Skeletal muscle tissue (tissue), 4 donors: ENCODE data around the gene ALPK3. TPM values are rescaled to one million over a fixed set of nuclear protein-coding genes. Genes with fewer than 3 reads are reported as not detected.

Experiments
- H3K27ac ChIP-seq: one replicate; pipeline ENCODE4 v1.7.0; 2013; ENCODE audit warnings: mild to moderate bottlenecking, low read depth, low read length, inconsistent platforms
- H3K27me3 ChIP-seq, 3 donors: one replicate each; pipeline ENCODE4 v1.7.0; 2013; ENCODE audit warnings: low read length in 3 of 3; ENCODE audit not compliant: control insufficient read depth in 3 of 3, insufficient read depth in 3 of 3
- H3K36me3 ChIP-seq, 3 donors: one replicate each; pipeline ENCODE4 v1.7.0; 2013; ENCODE audit warnings: low read length in 3 of 3; ENCODE audit not compliant: control insufficient read depth in 3 of 3, insufficient read depth in 3 of 3
- H3K4me1 ChIP-seq, 3 donors: one replicate each; pipeline ENCODE4 v1.7.0; 2013; ENCODE audit warnings: low read length in 3 of 3, mild to moderate bottlenecking in 3 of 3; ENCODE audit not compliant: control insufficient read depth in 3 of 3, insufficient read depth in 3 of 3
- H3K4me3 ChIP-seq, 3 donors: one replicate each; pipeline ENCODE4 v1.7.0; 2013; ENCODE audit warnings: low read length in 3 of 3
- H3K9ac ChIP-seq, 3 donors: one replicate each; pipeline ENCODE4 v1.7.0; 2013; ENCODE audit warnings: low read length in 3 of 3, mild to moderate bottlenecking in 3 of 3, moderate library complexity in 2 of 3, low read depth in 1 of 3
- H3K9me3 ChIP-seq, 3 donors: one replicate each; pipeline ENCODE4 v1.7.0; 2013; ENCODE audit warnings: low read length in 3 of 3; ENCODE audit not compliant: control insufficient read depth in 3 of 3
- total RNA-seq: library from RNA; depleted of rRNA; stranded (reverse); fragments of >200 nt; gene quantifications from one replicate; pipeline ENCODE4 v1.2.3, GENCODE V29; 2014
- donor health status: Osteomylitis.

ALPK3 gene
- total RNA-seq, 1 donor from 2014 or later, result 33.4 TPM

- Histone ChIP-seq H3K27ac (peak overlapping the region; percentile 100), H3K4me1 (peaks cover 73 to 75% (median 74%) of the 10 kb centered on the region in 3 donors), H3K9me3 (no peaks in the 10 kb centered on the region), H3K4me3 (peak overlapping the region; percentile 83 to 94 (median 92)), H3K36me3 (peaks cover 5 to 28% (median 21%) of the 10 kb centered on the region in 3 donors), H3K9ac (peak overlapping the region; percentile 98 to 100 (median 100)), H3K27me3 (no peaks in the 10 kb centered on the region)
Observed at GRCh38 chr15:84819791-84820190, 2.6 kb downstream of the ALPK3 start.

GRCh38 chr15:84821501-84822021 lies 4.4 kb downstream of the ALPK3 start:
- Histone ChIP-seq H3K9me3 (no peaks in the 10 kb centered on the region), H3K9ac (peak overlapping the region; percentile 52 to 100 (median 75)), H3K27me3 (no peaks in the 10 kb centered on the region), H3K4me1 (peaks cover 83 to 87% (median 86%) of the 10 kb centered on the region in 3 donors), H3K36me3 (peaks cover 8 to 35% (median 21%) of the 10 kb centered on the region in 3 donors), H3K4me3 (peak overlapping the region; percentile 50 to 65 (median 61)), H3K27ac (peak overlapping the region; percentile 100)

- H3K4me3 ChIP-seq, result peak overlapping the region; percentile 50 to 65 (median 61)
- peaks cover 20 to 42% (median 30%) of the 10 kb centered on the region in 3 donors for H3K36me3 ChIP-seq
- no peaks in the 10 kb centered on the region for H3K27me3 ChIP-seq
- no peaks in the 10 kb centered on the region for H3K9me3 ChIP-seq
- H3K27ac ChIP-seq, result peak overlapping the region; percentile 100
- peak overlapping the region; percentile 52 to 100 (median 75) for H3K9ac ChIP-seq
- peaks cover 88 to 94% (median 91%) of the 10 kb centered on the region in 3 donors for H3K4me1 ChIP-seq
Observed at GRCh38 chr15:84822653-84823281, 5.6 kb downstream of the ALPK3 start.

- peak overlapping the region; percentile 100 for H3K27ac ChIP-seq
Observed at GRCh38 chr15:84823282-84823878, 6.2 kb downstream of the ALPK3 start.

GRCh38 chr15:84824260-84825007 lies 7.3 kb downstream of the ALPK3 start:
- Histone ChIP-seq H3K27ac (peak overlapping the region; percentile 100), H3K9me3 (no peaks in the 10 kb centered on the region), H3K9ac (peak overlapping the region in 2 of 3 donors; percentile 18 to 100), H3K36me3 (peaks cover 22 to 46% (median 34%) of the 10 kb centered on the region in 3 donors), H3K27me3 (no peaks in the 10 kb centered on the region), H3K4me1 (peaks cover 94 to 97% (median 95%) of the 10 kb centered on the region in 3 donors), H3K4me3 (peak overlapping the region in 2 of 3 donors; percentile 42 to 61)

More at GRCh38 chr15:84823282-84823878, 6.2 kb downstream of the ALPK3 start:
- no peaks in the 10 kb centered on the region for H3K27me3 ChIP-seq
- peak overlapping the region; percentile 50 to 65 (median 61) for H3K4me3 ChIP-seq
- H3K4me1 ChIP-seq, result peaks cover 93 to 97% (median 96%) of the 10 kb centered on the region in 3 donors
- peak overlapping the region; percentile 25 to 100 (median 75) for H3K9ac ChIP-seq
- H3K9me3 ChIP-seq, result no peaks in the 10 kb centered on the region
- H3K36me3 ChIP-seq, result peaks cover 22 to 45% (median 32%) of the 10 kb centered on the region in 3 donors

- Histone ChIP-seq H3K27ac (peak overlapping the region; percentile 97), H3K9ac (peak overlapping the region in 2 of 3 donors; percentile 40 to 69), H3K9me3 (no peaks in the 10 kb centered on the region), H3K27me3 (no peaks in the 10 kb centered on the region), H3K4me1 (peaks cover 91 to 97% (median 92%) of the 10 kb centered on the region in 3 donors), H3K36me3 (peaks cover 24 to 44% (median 34%) of the 10 kb centered on the region in 3 donors), H3K4me3 (peak overlapping the region in 1 of 3 donors; percentile 37)
Observed at GRCh38 chr15:84826369-84826823, 9.2 kb downstream of the ALPK3 start.

GRCh38 chr15:84827246-84827645 lies 10.1 kb downstream of the ALPK3 start:
- Histone ChIP-seq H3K27me3 (no peaks in the 10 kb centered on the region), H3K36me3 (peaks cover 21 to 37% (median 27%) of the 10 kb centered on the region in 3 donors), H3K27ac (peak overlapping the region; percentile 97), H3K9ac (peak overlapping the region in 2 of 3 donors; percentile 10 to 69), H3K4me1 (peaks cover 91 to 97% (median 92%) of the 10 kb centered on the region in 3 donors), H3K4me3 (peak overlapping the region in 2 of 3 donors; percentile 14 to 45), H3K9me3 (no peaks in the 10 kb centered on the region)

GRCh38 chr15:84828086-84828908 lies 11.1 kb downstream of the ALPK3 start:
- Histone ChIP-seq H3K27me3 (no peaks in the 10 kb centered on the region), H3K4me1 (peaks cover 91 to 97% (median 92%) of the 10 kb centered on the region in 3 donors), H3K9ac (peak overlapping the region in 2 of 3 donors; percentile 10 to 69), H3K4me3 (peak overlapping the region; percentile 3 to 14 (median 4)), H3K36me3 (peaks cover 27 to 41% (median 35%) of the 10 kb centered on the region in 3 donors), H3K9me3 (no peaks in the 10 kb centered on the region), H3K27ac (peak overlapping the region; percentile 97)

GRCh38 chr15:84829428-84829827 lies 12.3 kb downstream of the ALPK3 start:
- H3K36me3 ChIP-seq, result peaks cover 32 to 42% (median 36%) of the 10 kb centered on the region in 3 donors
- peak overlapping the region in 2 of 3 donors; percentile 36 to 69 for H3K9ac ChIP-seq
- peaks cover 91 to 97% (median 92%) of the 10 kb centered on the region in 3 donors for H3K4me1 ChIP-seq

More at GRCh38 chr15:84829428-84829827, 12.3 kb downstream of the ALPK3 start:
- H3K9me3 ChIP-seq, result no peaks in the 10 kb centered on the region
- H3K27ac ChIP-seq, result peak overlapping the region; percentile 97
- no peaks in the 10 kb centered on the region for H3K27me3 ChIP-seq
- no peak overlapping the region for H3K4me3 ChIP-seq
